Lower leg skin (tissue), 4 donors: ENCODE results near the gene DHRS13. TPM values are rescaled to one million over a fixed set of nuclear protein-coding genes. Genes with fewer than 3 reads are reported as not detected.

Experiments
- DNase-seq, 2 donors: peaks; one replicate each; pipeline ENCODE4 v3.0.0-alpha.2; 2019; ENCODE audit warnings: low spot score in 2 of 2
- H3K4me3 ChIP-seq: fragments of 200-600 bp; sonication (generic); 2 replicates; pipeline ENCODE4 v1.5.1; 2017; ENCODE audit warnings: mild to moderate bottlenecking, low read depth; ENCODE audit not compliant: poor library complexity, severe bottlenecking
- CTCF ChIP-seq, 3 donors: fragments of 450-650 bp; IDR thresholded peaks; one replicate each; pipeline ENCODE4 v1.5.1; 2016; ENCODE audit warnings: antibody characterized with exemption in 3 of 3, mild to moderate bottlenecking in 3 of 3, moderate library complexity in 2 of 3
- POLR2A ChIP-seq, 2 donors: fragments of 450-650 bp; IDR thresholded peaks; one replicate each; pipeline ENCODE4 v1.6.1; 2016 to 2017; ENCODE audit warnings: antibody characterized with exemption in 2 of 2, mild to moderate bottlenecking in 1 of 2, moderate library complexity in 1 of 2
- WGBS, 2 donors: methylation state at CpG; one replicate each; pipeline ENCODE4 v1.1.5; 2018; 5-methylcytosine and 5-hydroxymethylcytosine counted together
- intact Hi-C: fragments of 100-400 bp; cut with DNase I; formaldehyde crosslinking; loops from one replicate; pipeline ENCODE4 v1.15.0; 2023; ENCODE audit warnings: low total_unique reads
- total RNA-seq, 4 donors: library from RNA; depleted of rRNA; stranded (reverse); fragments of >200 nt; gene quantifications; one replicate each; pipeline ENCODE4 v1.1.0, GENCODE V29; 2016

The DHRS13 gene
- 10 to 100 TPM; 19.2 to 22.9 (median 19.5) TPM for total RNA-seq

GRCh38 chr17:28902819-28903545 lies at the start of gene DHRS13:
DHRS13 (minus strand) TSS chr17:28903079; CDS start chr17:28902944, 135 bp downstream.
- peak; percentile 59 to 95 for DNase-seq
- peak within 1 kb of the TSS; percentile 51 for H3K4me3 ChIP-seq
- 1 to 9% methylated on average over 2 to 17 of the region's 55 CpGs for WGBS, 2 donors
- intact Hi-C loops = no loop called here
- no peak for TF ChIP-seq CTCF (IDR thresholded peaks at IDR 0.05)
- TF ChIP-seq POLR2A (IDR thresholded peaks at IDR 0.05) = no peak

- intact Hi-C loops = no loop called here
- DNase-seq = peak; percentile 99
- WGBS, 2 donors = 6 to 7% methylated on average over 36 of the region's 36 CpGs
- peak overlapping the region; percentile 35 for H3K4me3 ChIP-seq
- TF ChIP-seq POLR2A (IDR thresholded peaks at IDR 0.05) (no peak), CTCF (IDR thresholded peaks at IDR 0.05) (no peak)
These were observed 49.4 kb upstream of the DHRS13 start for GRCh38 chr17:28951991-28952975.

GRCh38 chr17:28951428-28951990 lies 48.6 kb upstream of the DHRS13 start, which contains the start of gene PHF12:
PHF12 (minus strand) TSS chr17:28951518; CDS start chr17:28950960, 558 bp downstream.
- WGBS, 2 donors = 0% methylated on average over 23 to 37 of the region's 51 CpGs
- no peak for TF ChIP-seq CTCF (IDR thresholded peaks at IDR 0.05)
- peak in 1 of 2 donors; percentile 71 for TF ChIP-seq POLR2A (IDR thresholded peaks at IDR 0.05)
- DNase-seq = peak; percentile 100
- peak within 1 kb of the TSS; percentile 68 for H3K4me3 ChIP-seq
- intact Hi-C loops = no loop called here

- TF ChIP-seq POLR2A (IDR thresholded peaks at IDR 0.05) (no peak), CTCF (IDR thresholded peaks at IDR 0.05) (no peak)
- intact Hi-C loops = no loop called here
- peak overlapping the region; percentile 68 for H3K4me3 ChIP-seq
- DNase-seq = peak; percentile 30 to 89
- WGBS, 2 donors = 0% methylated on average over 16 to 31 of the region's 51 CpGs
These were observed 48.0 kb upstream of the DHRS13 start for GRCh38 chr17:28950752-28951427.
